Type B pancreatic cell (in vitro differentiated cells): Measurements from ENCODE around the gene TREM1. TPM values are rescaled to one million over a fixed set of nuclear protein-coding genes. Genes with fewer than 3 reads are reported as not detected.

Experiments used
- DNase-seq: peaks from one replicate; pipeline ENCODE4 v3.0.0; 2021; ENCODE audit warnings: mixed read lengths; ENCODE audit not compliant: unreplicated experiment; ENCODE audit errors: extremely low spot score
- H3K27ac Mint-ChIP-seq: 2 replicates; pipeline ENCODE4 v1.8.0; 2021; ENCODE audit warnings: mild to moderate bottlenecking, mixed read lengths
- H3K27me3 Mint-ChIP-seq: 2 replicates; pipeline ENCODE4 v1.8.0; 2021; ENCODE audit warnings: mixed read lengths
- H3K36me3 Mint-ChIP-seq: 2 replicates; pipeline ENCODE4 v1.8.0; 2021; ENCODE audit warnings: mixed read lengths
- H3K4me1 Mint-ChIP-seq: one replicate; pipeline ENCODE4 v1.8.0; 2021; ENCODE audit warnings: mixed read lengths; ENCODE audit not compliant: unreplicated experiment
- H3K4me3 Mint-ChIP-seq: 2 replicates; pipeline ENCODE4 v1.8.0; 2021; ENCODE audit warnings: mild to moderate bottlenecking, mixed read lengths
- H3K9me3 Mint-ChIP-seq: 2 replicates; pipeline ENCODE4 v1.8.0; 2021; ENCODE audit warnings: mixed read lengths
- CTCF ChIP-seq: fragments of 200-600 bp; sonication (generic); conservative IDR thresholded peaks from 2 replicates; pipeline ENCODE4 v1.5.0; 2021; ENCODE audit warnings: antibody characterized with exemption, mild to moderate bottlenecking
- total RNA-seq: library from RNA; stranded (reverse); gene quantifications from 2 replicates; pipeline ENCODE4 v1.2.1, GENCODE V29; 2021; ENCODE audit warnings: low replicate concordance

TREM1 gene
- total RNA-seq, 1 donor from 2014 or later, result not detected

- Mint-ChIP-seq H3K27me3 (peaks cover 26% of the 10 kb centered on the region), H3K4me3 (no peak overlapping the region), H3K4me1 (peaks cover 17% of the 10 kb centered on the region), H3K36me3 (peaks cover 3% of the 10 kb centered on the region), H3K9me3 (peaks cover 7% of the 10 kb centered on the region), H3K27ac (no peak overlapping the region)
- no peak for TF ChIP-seq CTCF
- DNase-seq, result no peak
These were observed 6.0 kb downstream of the TREM1 start for GRCh38 chr6:41280381-41281057.

GRCh38 chr6:41278699-41279405 is 7.6 kb downstream of the TREM1 start:
- peak overlapping the region; percentile 22 for H3K27ac Mint-ChIP-seq
- peak; percentile 74 for TF ChIP-seq CTCF
- H3K36me3 Mint-ChIP-seq, result peaks cover 3% of the 10 kb centered on the region
- peaks cover 31% of the 10 kb centered on the region for H3K27me3 Mint-ChIP-seq
- H3K4me3 Mint-ChIP-seq, result no peak overlapping the region
- H3K9me3 Mint-ChIP-seq, result peaks cover 7% of the 10 kb centered on the region
- DNase-seq, result no peak
- peaks cover 14% of the 10 kb centered on the region for H3K4me1 Mint-ChIP-seq

GRCh38 chr6:41277605-41278004 is 8.9 kb downstream of the TREM1 start:
- Mint-ChIP-seq H3K27me3 (peaks cover 31% of the 10 kb centered on the region), H3K4me1 (peaks cover 10% of the 10 kb centered on the region), H3K4me3 (no peak overlapping the region), H3K9me3 (peaks cover 2% of the 10 kb centered on the region), H3K27ac (no peak overlapping the region), H3K36me3 (no peaks in the 10 kb centered on the region)
- no peak for TF ChIP-seq CTCF
- DNase-seq, result no peak

- TF ChIP-seq CTCF, result no peak
- peaks cover 10% of the 10 kb centered on the region for H3K4me1 Mint-ChIP-seq
- H3K4me3 Mint-ChIP-seq, result no peak overlapping the region
- no peaks in the 10 kb centered on the region for H3K9me3 Mint-ChIP-seq
- peaks cover 27% of the 10 kb centered on the region for H3K27me3 Mint-ChIP-seq
- H3K36me3 Mint-ChIP-seq, result no peaks in the 10 kb centered on the region
- DNase-seq, result no peak
- H3K27ac Mint-ChIP-seq, result no peak overlapping the region
These were observed 11.0 kb downstream of the TREM1 start for GRCh38 chr6:41275489-41275888.

GRCh38 chr6:41274256-41274655 is 12.2 kb downstream of the TREM1 start:
- H3K27me3 Mint-ChIP-seq, result peaks cover 27% of the 10 kb centered on the region
- no peaks in the 10 kb centered on the region for H3K36me3 Mint-ChIP-seq

More at GRCh38 chr6:41274256-41274655, 12.2 kb downstream of the TREM1 start:
- TF ChIP-seq CTCF, result no peak
- H3K27ac Mint-ChIP-seq, result no peak overlapping the region
- no peak for DNase-seq
- H3K4me3 Mint-ChIP-seq, result no peak overlapping the region
- H3K4me1 Mint-ChIP-seq, result peaks cover 8% of the 10 kb centered on the region
- H3K9me3 Mint-ChIP-seq, result no peaks in the 10 kb centered on the region
